HEK293 (cell line): ENCODE data around the gene FAM200B.

Experiments
- CTCF ChIA-PET: fragments of 350-600 bp; formaldehyde crosslinking; extraction: SDS; loops from one replicate; lab custom pipeline; 2021; ENCODE audit warnings: antibody characterized with exemption; lab: Yijun Ruan, JAX
- POLR2A ChIA-PET: fragments of 300-600 bp; formaldehyde crosslinking; extraction: SDS; loops from one replicate; lab custom pipeline; 2020; ENCODE audit warnings: antibody characterized with exemption, inconsistent platforms; lab: Yijun Ruan, JAX
- H3K27ac ChIP-seq: fragments of 200-500 bp; sonication (Bioruptor generic); 2 replicates; pipeline ENCODE4 v1.5.1; 2014; ENCODE audit warnings: low read depth, low read length, control low read depth, inconsistent platforms; ENCODE audit errors: extremely low read depth
- H3K36me3 ChIP-seq, 2 experiments: fragments of 200-500 bp in 1 of 2; sonication (Bioruptor generic) in 1 of 2; 1 replicate in 1 of 2; 2 replicates in 1 of 2; pipeline ENCODE4 v1.5.1; 2014 to 2017; ENCODE audit warnings: inconsistent platforms in 2 of 2, low read length in 2 of 2; ENCODE audit not compliant: control insufficient read depth in 2 of 2, insufficient read depth in 1 of 2
- H3K4me1 ChIP-seq: fragments of 200-500 bp; sonication (Bioruptor generic); 2 replicates; pipeline ENCODE4 v1.5.1; 2014; ENCODE audit warnings: mild to moderate bottlenecking, low read length, inconsistent platforms; ENCODE audit not compliant: control insufficient read depth, insufficient read depth
- H3K4me3 ChIP-seq: 2 replicates; pipeline ENCODE4 v1.5.1; 2011; ENCODE audit warnings: low read depth, mild to moderate bottlenecking, control low read depth, low read length, moderate library complexity
- H3K9me3 ChIP-seq: fragments of 200-500 bp; sonication (Bioruptor generic); 2 replicates; pipeline ENCODE4 v1.5.1; 2014; ENCODE audit warnings: low read depth, low read length, inconsistent platforms; ENCODE audit not compliant: control insufficient read depth, insufficient read depth
- FEZF1 ChIP-seq: fragments of 450-650 bp; formaldehyde crosslinking; IDR thresholded peaks from 2 replicates; pipeline ENCODE4 v1.5.1; 2016; ENCODE audit warnings: missing biosample characterization, missing genetic modification characterization
- IKZF3 ChIP-seq: fragments of 450-650 bp; IDR thresholded peaks from 2 replicates; pipeline ENCODE4 v1.5.0; 2018; ENCODE audit warnings: missing biosample characterization, mild to moderate bottlenecking, missing genetic modification characterization, moderate library complexity
- SCRT2 ChIP-seq: fragments of 450-650 bp; formaldehyde crosslinking; IDR thresholded peaks from 2 replicates; pipeline ENCODE4 v1.5.1; 2016; ENCODE audit warnings: missing biosample characterization, missing genetic modification characterization
- ZBTB17 ChIP-seq: fragments of 450-650 bp; formaldehyde crosslinking; IDR thresholded peaks from 2 replicates; pipeline ENCODE4 v1.5.1; 2016; ENCODE audit warnings: missing biosample characterization, missing genetic modification characterization
- ZNF175 ChIP-seq: fragments of 450-650 bp; formaldehyde crosslinking; IDR thresholded peaks from 2 replicates; pipeline ENCODE4 v1.5.1; 2016; ENCODE audit warnings: missing biosample characterization, missing genetic modification characterization
- ZNF2 ChIP-seq: fragments of 450-650 bp; formaldehyde crosslinking; IDR thresholded peaks from 2 replicates; pipeline ENCODE4 v1.5.1; 2016; ENCODE audit warnings: missing biosample characterization, missing genetic modification characterization
- ZNF292 ChIP-seq: fragments of 450-650 bp; formaldehyde crosslinking; IDR thresholded peaks from 2 replicates; pipeline ENCODE4 v1.5.1; 2016; ENCODE audit warnings: low read depth, missing biosample characterization, missing genetic modification characterization, borderline replicate concordance
- ZNF610 ChIP-seq: fragments of 450-650 bp; formaldehyde crosslinking; IDR thresholded peaks from 2 replicates; pipeline ENCODE4 v1.5.1; 2016; ENCODE audit warnings: missing biosample characterization, missing genetic modification characterization, borderline replicate concordance
- ZNF670 ChIP-seq: fragments of 450-650 bp; formaldehyde crosslinking; IDR thresholded peaks from 2 replicates; pipeline ENCODE4 v1.5.1; 2016; ENCODE audit warnings: missing biosample characterization, missing genetic modification characterization, low read depth
- ZNF76 ChIP-seq: fragments of 450-650 bp; formaldehyde crosslinking; IDR thresholded peaks from 2 replicates; pipeline ENCODE4; 2016; ENCODE audit warnings: low read depth, missing biosample characterization, missing genetic modification characterization, borderline replicate concordance
- ZNF776 ChIP-seq: fragments of 450-650 bp; formaldehyde crosslinking; IDR thresholded peaks from 2 replicates; pipeline ENCODE4 v1.5.0; 2017; ENCODE audit warnings: missing biosample characterization, missing genetic modification characterization, borderline replicate concordance
- ZNF777 ChIP-seq: fragments of 450-650 bp; formaldehyde crosslinking; IDR thresholded peaks from 2 replicates; pipeline ENCODE4 v1.5.1; 2017; ENCODE audit warnings: missing biosample characterization, missing genetic modification characterization, borderline replicate concordance
- TF ChIP-seq, protein P1 (sequence below): fragments of 450-650 bp; formaldehyde crosslinking; IDR thresholded peaks from 2 replicates; pipeline ENCODE4 v1.5.1; 2016; ENCODE audit warnings: missing biosample characterization, missing genetic modification characterization
- TF ChIP-seq, protein P2 (sequence below): fragments of 450-650 bp; formaldehyde crosslinking; IDR thresholded peaks from 2 replicates; pipeline ENCODE4 v1.5.1; 2016; ENCODE audit warnings: missing biosample characterization, missing genetic modification characterization
- TF ChIP-seq, protein P3 (sequence below): fragments of 450-650 bp; formaldehyde crosslinking; IDR thresholded peaks from 2 replicates; pipeline ENCODE4 v1.5.1; 2016; ENCODE audit warnings: missing biosample characterization, missing genetic modification characterization
- TF ChIP-seq, protein P4 (sequence below): fragments of 450-650 bp; formaldehyde crosslinking; IDR thresholded peaks from 2 replicates; pipeline ENCODE4 v1.5.1; 2016; ENCODE audit warnings: missing biosample characterization, missing genetic modification characterization
- TF ChIP-seq, protein P5 (sequence below): sonication (generic); formaldehyde crosslinking; IDR thresholded peaks from 2 replicates; pipeline ENCODE4 v1.8.1; 2022; ENCODE audit warnings: mild to moderate bottlenecking, moderate library complexity, missing genetic modification reagents

The FAM200B gene

DNA sequence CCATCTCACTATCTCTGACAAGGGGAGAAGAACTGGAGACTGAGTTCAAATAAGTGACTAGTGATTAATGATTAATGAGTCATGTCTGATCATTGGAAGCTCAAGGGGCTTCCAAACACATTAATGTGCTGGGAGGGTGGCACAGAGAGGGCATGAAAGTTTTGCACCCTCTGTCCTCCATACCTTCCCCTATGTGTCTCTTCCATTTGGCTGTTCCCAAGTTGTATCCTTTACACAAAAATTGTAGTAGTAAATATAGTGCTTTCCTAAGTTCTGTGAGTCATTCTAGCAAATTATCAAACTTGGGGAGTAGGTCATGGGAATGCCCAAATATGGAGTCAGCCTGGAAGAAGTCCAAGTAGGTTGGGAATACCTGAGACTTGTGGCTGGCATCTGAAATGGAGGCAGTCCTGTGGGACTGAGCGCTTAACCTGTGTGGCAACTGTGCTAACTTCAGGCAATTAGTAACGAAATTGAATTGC is 4.1 kb upstream of the FAM200B start (continued):
- TF ChIP-seq SCRT2 (tag by site-specific recombination) (peak; percentile 92), IKZF3 (tag by site-specific recombination) (peak; percentile 45; the same call in 1 of the 2 replicates)
- TF ChIP-seq, protein P1, sequence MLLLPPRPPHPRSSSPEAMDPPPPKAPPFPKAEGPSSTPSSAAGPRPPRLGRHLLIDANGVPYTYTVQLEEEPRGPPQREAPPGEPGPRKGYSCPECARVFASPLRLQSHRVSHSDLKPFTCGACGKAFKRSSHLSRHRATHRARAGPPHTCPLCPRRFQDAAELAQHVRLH (tag by site-specific recombination), result no peak
- TF ChIP-seq, protein P2, sequence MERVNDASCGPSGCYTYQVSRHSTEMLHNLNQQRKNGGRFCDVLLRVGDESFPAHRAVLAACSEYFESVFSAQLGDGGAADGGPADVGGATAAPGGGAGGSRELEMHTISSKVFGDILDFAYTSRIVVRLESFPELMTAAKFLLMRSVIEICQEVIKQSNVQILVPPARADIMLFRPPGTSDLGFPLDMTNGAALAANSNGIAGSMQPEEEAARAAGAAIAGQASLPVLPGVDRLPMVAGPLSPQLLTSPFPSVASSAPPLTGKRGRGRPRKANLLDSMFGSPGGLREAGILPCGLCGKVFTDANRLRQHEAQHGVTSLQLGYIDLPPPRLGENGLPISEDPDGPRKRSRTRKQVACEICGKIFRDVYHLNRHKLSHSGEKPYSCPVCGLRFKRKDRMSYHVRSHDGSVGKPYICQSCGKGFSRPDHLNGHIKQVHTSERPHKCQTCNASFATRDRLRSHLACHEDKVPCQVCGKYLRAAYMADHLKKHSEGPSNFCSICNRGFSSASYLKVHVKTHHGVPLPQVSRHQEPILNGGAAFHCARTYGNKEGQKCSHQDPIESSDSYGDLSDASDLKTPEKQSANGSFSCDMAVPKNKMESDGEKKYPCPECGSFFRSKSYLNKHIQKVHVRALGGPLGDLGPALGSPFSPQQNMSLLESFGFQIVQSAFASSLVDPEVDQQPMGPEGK (tag by site-specific recombination), result no peak
- TF ChIP-seq, all 188 proteins: peak for 7

DNA sequence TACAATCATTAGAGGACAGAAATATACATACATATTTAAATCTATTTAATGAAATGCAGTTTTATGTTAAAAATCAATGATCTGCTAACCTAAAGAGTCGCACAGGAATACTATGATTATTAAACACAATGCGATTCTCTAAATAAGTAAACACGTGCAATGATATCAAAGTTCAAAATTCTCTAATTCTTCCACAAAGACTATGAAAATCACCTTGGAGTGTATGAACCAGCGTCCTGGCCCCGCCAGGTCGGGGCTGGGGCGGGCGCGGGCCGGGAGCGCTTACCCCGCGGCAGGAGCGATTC is 608 bp upstream of the FAM200B start:
- Histone ChIP-seq H3K9me3 (no peaks in the 10 kb centered on the region), H3K4me3 (peak overlapping the region; percentile 66), H3K4me1 (no peaks in the 10 kb centered on the region), H3K27ac (peak overlapping the region; percentile 94), H3K36me3 (peaks cover 0 to 21% of the 10 kb centered on the region in 2 experiments; a peak in 1 of 3 replicates)
- ChIA-PET CTCF (interaction anchor here (0.6 kb wide), 2 partner anchors 11 to 13 kb away, joined by 3 to 6 read pairs; no protein-coding TSS in a partner anchor), POLR2A (interaction anchor here (0.6 to 2.3 kb wide), 13 partner anchors 8 to 211 kb away, joined by 3 to 18 read pairs (median 4); partner anchors contain the start of genes CC2D2A and FBXL5)
- TF ChIP-seq ZNF2 (tag by site-specific recombination), result 0 out of 2 replicates have a peak, but pooled peaks have one; percentile 11
- TF ChIP-seq, protein P3, sequence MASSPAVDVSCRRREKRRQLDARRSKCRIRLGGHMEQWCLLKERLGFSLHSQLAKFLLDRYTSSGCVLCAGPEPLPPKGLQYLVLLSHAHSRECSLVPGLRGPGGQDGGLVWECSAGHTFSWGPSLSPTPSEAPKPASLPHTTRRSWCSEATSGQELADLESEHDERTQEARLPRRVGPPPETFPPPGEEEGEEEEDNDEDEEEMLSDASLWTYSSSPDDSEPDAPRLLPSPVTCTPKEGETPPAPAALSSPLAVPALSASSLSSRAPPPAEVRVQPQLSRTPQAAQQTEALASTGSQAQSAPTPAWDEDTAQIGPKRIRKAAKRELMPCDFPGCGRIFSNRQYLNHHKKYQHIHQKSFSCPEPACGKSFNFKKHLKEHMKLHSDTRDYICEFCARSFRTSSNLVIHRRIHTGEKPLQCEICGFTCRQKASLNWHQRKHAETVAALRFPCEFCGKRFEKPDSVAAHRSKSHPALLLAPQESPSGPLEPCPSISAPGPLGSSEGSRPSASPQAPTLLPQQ (tag by site-specific recombination), result no peak

DNA sequence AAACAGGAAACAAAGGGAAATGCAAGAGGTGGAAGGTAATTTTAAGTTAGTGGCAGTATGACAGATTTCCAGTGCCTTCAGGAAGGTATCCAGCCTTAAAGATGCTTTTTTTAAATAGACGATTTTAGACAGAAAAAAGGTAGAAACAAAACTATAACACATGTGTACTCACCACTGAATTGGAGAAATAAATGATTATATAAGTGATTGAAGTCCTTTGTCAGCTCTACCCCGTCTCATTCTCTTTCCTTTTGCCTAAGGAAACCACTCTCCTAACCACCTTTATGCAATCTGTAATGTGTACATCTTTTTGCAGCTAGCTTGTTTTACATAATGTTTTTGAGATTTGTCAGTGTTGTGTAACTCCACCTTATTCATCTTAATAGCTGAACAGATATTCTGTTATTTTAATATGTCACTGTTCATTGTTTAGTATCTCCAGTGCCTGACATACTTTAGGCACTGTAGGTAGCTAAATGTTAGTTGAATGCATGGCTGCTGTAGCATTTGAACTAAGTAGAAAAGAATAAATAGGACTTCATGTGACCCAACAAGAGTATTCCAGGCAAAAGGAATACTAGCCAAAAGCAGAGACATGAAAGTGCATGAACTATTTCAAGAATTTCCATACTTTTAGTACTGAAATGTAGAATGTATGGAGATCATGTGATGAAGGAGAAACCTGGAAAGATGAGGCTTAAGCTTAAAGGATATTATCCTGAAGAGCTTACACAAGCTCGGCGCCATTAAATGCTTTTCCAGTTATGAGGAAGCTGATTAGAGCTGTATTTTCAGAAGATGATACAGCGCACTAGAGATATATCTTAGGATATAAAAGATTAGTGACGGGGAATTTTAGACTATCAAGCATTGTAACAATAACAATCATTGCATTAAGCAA is 865 bp downstream of the FAM200B start:
- POLR2A ChIA-PET, result interaction anchor here (1.2 to 2.3 kb wide), 5 partner anchors 8 to 29 kb away, joined by 3 to 18 read pairs (median 6); partner anchors contain the start of gene FBXL5
- peak overlapping the region; percentile 86 for H3K27ac ChIP-seq

DNA sequence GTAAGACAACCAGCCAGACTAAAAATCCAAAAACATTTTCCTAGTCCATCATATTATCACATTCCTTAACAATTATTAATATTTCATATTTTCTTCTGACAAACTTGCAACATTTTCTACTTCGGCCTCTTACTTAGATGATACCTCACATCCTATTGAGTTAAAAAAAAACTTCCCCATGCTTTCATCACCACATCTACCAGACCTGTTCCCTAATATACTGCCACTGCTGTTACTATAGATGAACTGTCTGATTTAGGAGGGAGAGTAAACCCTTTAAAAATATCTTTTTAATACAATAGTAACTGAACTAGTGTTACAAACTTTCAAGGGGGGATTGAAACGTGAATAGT is 1.5 kb downstream of the FAM200B start:
- Histone ChIP-seq H3K4me1 (no peaks in the 10 kb centered on the region), H3K36me3 (peaks cover 0 to 42% of the 10 kb centered on the region in 2 experiments), H3K27ac (no peak overlapping the region), H3K4me3 (no peak overlapping the region), H3K9me3 (no peaks in the 10 kb centered on the region)
- POLR2A ChIA-PET, result interaction anchor here (1.2 to 2.3 kb wide), 2 partner anchors 28 to 29 kb away, joined by 3 to 18 read pairs; partner anchors contain the start of gene FBXL5
- CTCF ChIA-PET, result no interaction called here
- TF ChIP-seq ZNF292 (tag by site-specific recombination) (no peak), ZNF777 (tag by site-specific recombination) (no peak), ZNF175 (tag by site-specific recombination) (no peak), FEZF1 (tag by site-specific recombination) (no peak), ZNF76 (no peak), ZBTB17 (tag by site-specific recombination) (no peak), ZNF670 (tag by site-specific recombination) (no peak), ZNF776 (tag by site-specific recombination) (no peak), ZNF610 (no peak)
- TF ChIP-seq, protein P4, sequence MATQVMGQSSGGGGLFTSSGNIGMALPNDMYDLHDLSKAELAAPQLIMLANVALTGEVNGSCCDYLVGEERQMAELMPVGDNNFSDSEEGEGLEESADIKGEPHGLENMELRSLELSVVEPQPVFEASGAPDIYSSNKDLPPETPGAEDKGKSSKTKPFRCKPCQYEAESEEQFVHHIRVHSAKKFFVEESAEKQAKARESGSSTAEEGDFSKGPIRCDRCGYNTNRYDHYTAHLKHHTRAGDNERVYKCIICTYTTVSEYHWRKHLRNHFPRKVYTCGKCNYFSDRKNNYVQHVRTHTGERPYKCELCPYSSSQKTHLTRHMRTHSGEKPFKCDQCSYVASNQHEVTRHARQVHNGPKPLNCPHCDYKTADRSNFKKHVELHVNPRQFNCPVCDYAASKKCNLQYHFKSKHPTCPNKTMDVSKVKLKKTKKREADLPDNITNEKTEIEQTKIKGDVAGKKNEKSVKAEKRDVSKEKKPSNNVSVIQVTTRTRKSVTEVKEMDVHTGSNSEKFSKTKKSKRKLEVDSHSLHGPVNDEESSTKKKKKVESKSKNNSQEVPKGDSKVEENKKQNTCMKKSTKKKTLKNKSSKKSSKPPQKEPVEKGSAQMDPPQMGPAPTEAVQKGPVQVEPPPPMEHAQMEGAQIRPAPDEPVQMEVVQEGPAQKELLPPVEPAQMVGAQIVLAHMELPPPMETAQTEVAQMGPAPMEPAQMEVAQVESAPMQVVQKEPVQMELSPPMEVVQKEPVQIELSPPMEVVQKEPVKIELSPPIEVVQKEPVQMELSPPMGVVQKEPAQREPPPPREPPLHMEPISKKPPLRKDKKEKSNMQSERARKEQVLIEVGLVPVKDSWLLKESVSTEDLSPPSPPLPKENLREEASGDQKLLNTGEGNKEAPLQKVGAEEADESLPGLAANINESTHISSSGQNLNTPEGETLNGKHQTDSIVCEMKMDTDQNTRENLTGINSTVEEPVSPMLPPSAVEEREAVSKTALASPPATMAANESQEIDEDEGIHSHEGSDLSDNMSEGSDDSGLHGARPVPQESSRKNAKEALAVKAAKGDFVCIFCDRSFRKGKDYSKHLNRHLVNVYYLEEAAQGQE (tag by site-specific recombination), result no peak

More for the DNA sequence above, 865 bp downstream of the FAM200B start:
- TF ChIP-seq, protein P5, sequence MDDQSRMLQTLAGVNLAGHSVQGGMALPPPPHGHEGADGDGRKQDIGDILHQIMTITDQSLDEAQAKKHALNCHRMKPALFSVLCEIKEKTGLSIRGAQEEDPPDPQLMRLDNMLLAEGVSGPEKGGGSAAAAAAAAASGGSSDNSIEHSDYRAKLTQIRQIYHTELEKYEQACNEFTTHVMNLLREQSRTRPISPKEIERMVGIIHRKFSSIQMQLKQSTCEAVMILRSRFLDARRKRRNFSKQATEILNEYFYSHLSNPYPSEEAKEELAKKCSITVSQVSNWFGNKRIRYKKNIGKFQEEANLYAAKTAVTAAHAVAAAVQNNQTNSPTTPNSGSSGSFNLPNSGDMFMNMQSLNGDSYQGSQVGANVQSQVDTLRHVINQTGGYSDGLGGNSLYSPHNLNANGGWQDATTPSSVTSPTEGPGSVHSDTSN (CRISPR knock-in tag), result no peak
- TF ChIP-seq ZBTB17 (tag by site-specific recombination), result peak; percentile 33; the same call in 1 of the 2 replicates
- TF ChIP-seq, all 188 proteins: peak for 1
- Histone ChIP-seq H3K9me3 (no peaks in the 10 kb centered on the region), H3K4me3 (peak overlapping the region; percentile 84), H3K4me1 (no peaks in the 10 kb centered on the region), H3K36me3 (peaks cover 0 to 35% of the 10 kb centered on the region in 2 experiments)
- CTCF ChIA-PET, result interaction anchor here (0.7 to 1.1 kb wide), 2 partner anchors 123 to 749 kb away, joined by 3 to 4 read pairs; no protein-coding TSS in a partner anchor
